ENCODE data around the gene KCNIP3. TPM values are rescaled to one million over a fixed set of nuclear protein-coding genes. Genes with fewer than 3 reads are reported as not detected.

KCNIP3 gene
- total and polyA plus RNA-seq, 2 donors (not counting 1 experiment from before 2014, with no cell fraction given) = not detected

DNA sequence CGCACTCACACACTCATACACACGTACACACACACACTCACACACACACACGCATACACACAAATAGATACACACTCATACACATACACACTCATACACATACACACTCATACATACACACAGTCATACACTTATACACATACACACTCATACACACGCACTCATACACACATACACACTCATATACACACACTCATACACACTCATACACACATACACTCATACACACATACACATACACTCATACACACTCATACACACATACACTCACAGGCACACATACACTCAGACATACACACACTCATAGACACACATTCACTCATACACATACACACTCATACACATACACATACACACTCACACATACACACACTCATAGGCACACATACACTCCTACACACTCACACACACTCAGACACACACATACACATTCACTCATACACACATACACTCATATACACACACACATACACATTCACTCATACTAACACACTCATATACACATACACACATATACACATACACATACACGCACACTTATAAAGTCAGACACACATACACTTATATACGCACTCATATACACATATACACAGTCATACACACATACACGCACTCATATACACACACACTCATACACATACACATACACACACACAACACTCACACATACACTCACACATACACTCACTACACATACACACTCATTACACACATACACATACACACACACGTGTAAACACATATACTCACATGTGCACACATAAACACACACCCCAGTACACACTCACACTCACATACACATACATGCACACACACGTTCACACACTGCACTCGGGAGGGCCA, 28.7 kb downstream of the KCNIP3 start:
- Histone ChIP-seq H3K4me1 (ENCODE audit: control insufficient read depth in 2 of 2, insufficient read depth in 2 of 2, low read length in 2 of 2) (no peaks in the 10 kb centered on the region), H3K9ac (ENCODE audit: low read length) (no peak overlapping the region), H3K36me3 (replicated peaks in 1 of 2; ENCODE audit: control extremely low read depth in 1 of 2, control insufficient read depth in 1 of 2, extremely low read depth in 1 of 2, insufficient read depth in 2 of 2, low read length in 1 of 2) (no peaks in the 10 kb centered on the region), H2AFZ (ENCODE audit: insufficient read depth, low read depth, low read length, poor library complexity, severe bottlenecking) (no peak overlapping the region), H3K27ac (ENCODE audit: low read length in 2 of 2) (no peak overlapping the region), H3K9me3 (ENCODE audit: control extremely low read depth in 1 of 3, control insufficient read depth in 2 of 3, insufficient read depth in 1 of 3, low read length in 2 of 3) (peaks cover 0 to 10% (median 0%) of the 10 kb centered on the region in 3 donors), H3K27me3 (replicated peaks in 1 of 4; ENCODE audit: control extremely low read depth in 1 of 4, control insufficient read depth in 3 of 4, insufficient read depth in 4 of 4, low read length in 3 of 4) (no peaks in the 10 kb centered on the region), H3K4me3 (ENCODE audit: control extremely low read depth in 1 of 5, extremely low read depth in 1 of 5, insufficient read depth in 1 of 5, low read depth in 2 of 5, low read length in 4 of 5) (no peak overlapping the region), H3K4me2 (replicated peaks; ENCODE audit: low read depth, low read length, poor library complexity, severe bottlenecking) (no peak overlapping the region), H4K20me1 (ENCODE audit: control insufficient read depth, insufficient read depth, low read length, poor library complexity, severe bottlenecking) (no peaks in the 10 kb centered on the region), H3K79me2 (ENCODE audit: control insufficient read depth, insufficient read depth, low read length) (no peaks in the 10 kb centered on the region)
- Mint-ChIP-seq H3K4me3 (no peak overlapping the region), H3K4me1 (no peaks in the 10 kb centered on the region), H3K27ac (no peak overlapping the region), H3K9me3 (ENCODE audit: insufficient read depth) (peaks cover 3% of the 10 kb centered on the region), H3K27me3 (no peaks in the 10 kb centered on the region)
- intact Hi-C loops (cut with micrococcal nuclease) = no loop called here
- TF ChIP-seq EZH2 (IDR thresholded peaks at IDR 0.05; ENCODE audit: borderline replicate concordance, insufficient read depth, low read depth, low read length, poor library complexity, severe bottlenecking) = no peak
- TF ChIP-seq, protein P1, sequence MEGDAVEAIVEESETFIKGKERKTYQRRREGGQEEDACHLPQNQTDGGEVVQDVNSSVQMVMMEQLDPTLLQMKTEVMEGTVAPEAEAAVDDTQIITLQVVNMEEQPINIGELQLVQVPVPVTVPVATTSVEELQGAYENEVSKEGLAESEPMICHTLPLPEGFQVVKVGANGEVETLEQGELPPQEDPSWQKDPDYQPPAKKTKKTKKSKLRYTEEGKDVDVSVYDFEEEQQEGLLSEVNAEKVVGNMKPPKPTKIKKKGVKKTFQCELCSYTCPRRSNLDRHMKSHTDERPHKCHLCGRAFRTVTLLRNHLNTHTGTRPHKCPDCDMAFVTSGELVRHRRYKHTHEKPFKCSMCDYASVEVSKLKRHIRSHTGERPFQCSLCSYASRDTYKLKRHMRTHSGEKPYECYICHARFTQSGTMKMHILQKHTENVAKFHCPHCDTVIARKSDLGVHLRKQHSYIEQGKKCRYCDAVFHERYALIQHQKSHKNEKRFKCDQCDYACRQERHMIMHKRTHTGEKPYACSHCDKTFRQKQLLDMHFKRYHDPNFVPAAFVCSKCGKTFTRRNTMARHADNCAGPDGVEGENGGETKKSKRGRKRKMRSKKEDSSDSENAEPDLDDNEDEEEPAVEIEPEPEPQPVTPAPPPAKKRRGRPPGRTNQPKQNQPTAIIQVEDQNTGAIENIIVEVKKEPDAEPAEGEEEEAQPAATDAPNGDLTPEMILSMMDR (IDR thresholded peaks at IDR 0.05) = no peak
- DNase-seq (no peak), ATAC-seq (ENCODE audit: low read depth) (no peak)
- 97% methylated on average over 10 of the region's 10 CpGs for WGBS (ENCODE audit: insufficient coverage)
- ChIA-PET CTCF (no interaction called here), POLR2A (no interaction called here)

DNA sequence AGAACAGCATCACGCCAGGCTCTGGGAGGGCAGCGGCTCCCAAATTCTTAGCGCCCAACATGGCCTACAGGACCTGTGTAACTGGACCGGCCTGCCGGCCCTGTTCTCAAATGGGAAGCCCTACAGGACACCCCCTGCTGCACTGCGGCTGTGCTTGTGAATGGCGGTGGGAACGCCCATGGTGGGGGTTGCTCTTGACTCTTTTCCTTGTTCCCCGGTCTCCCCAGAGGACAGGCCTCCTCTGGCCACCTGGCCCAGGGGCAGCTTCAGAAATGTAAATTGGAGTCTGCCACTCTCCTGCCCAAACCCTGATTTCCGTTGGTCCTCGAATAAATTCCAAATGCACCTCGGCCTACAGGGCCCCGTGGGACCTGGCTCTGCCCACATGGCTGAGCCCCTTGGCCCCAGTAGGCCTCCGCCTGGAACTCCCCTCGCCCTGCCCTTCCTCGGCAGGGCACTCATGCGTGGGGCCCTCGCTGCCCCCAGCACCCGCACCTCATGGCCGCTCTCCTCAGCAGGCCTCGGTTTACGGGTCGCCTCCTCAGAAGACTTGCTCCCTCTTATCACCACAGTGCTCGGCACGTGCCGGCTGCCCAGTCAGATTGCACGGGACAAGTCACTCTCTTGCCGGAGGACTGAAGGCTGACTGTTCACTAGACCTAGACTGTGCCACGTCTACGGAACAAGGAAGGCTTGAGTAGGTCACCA, 29.4 kb downstream of the KCNIP3 start:
- H3K4me1 Mint-ChIP-seq = no peaks in the 10 kb centered on the region
- WGBS (ENCODE audit: insufficient coverage) = 93% methylated on average over 30 of the region's 30 CpGs
- TF ChIP-seq, protein P1 (IDR thresholded peaks at IDR 0.05) = no peak
- no peak for TF ChIP-seq EZH2 (IDR thresholded peaks at IDR 0.05; ENCODE audit: borderline replicate concordance, insufficient read depth, low read depth, low read length, poor library complexity, severe bottlenecking)
- H3K4me3 ChIP-seq (ENCODE audit: control extremely low read depth in 1 of 5, extremely low read depth in 1 of 5, insufficient read depth in 1 of 5, low read depth in 2 of 5, low read length in 4 of 5) = no peak overlapping the region
- H2AFZ ChIP-seq (ENCODE audit: insufficient read depth, low read depth, low read length, poor library complexity, severe bottlenecking) = no peak overlapping the region
- POLR2A ChIA-PET = no interaction called here
- H3K9me3 Mint-ChIP-seq (ENCODE audit: insufficient read depth) = peaks cover 3% of the 10 kb centered on the region
- H3K4me3 Mint-ChIP-seq = no peak overlapping the region
- H3K27me3 ChIP-seq (replicated peaks in 1 of 4; ENCODE audit: control extremely low read depth in 1 of 4, control insufficient read depth in 3 of 4, insufficient read depth in 4 of 4, low read length in 3 of 4) = no peaks in the 10 kb centered on the region
- no peaks in the 10 kb centered on the region for H3K4me1 ChIP-seq (ENCODE audit: control insufficient read depth in 2 of 2, insufficient read depth in 2 of 2, low read length in 2 of 2)
- CTCF ChIA-PET = no interaction called here
- H3K79me2 ChIP-seq (ENCODE audit: control insufficient read depth, insufficient read depth, low read length) = no peaks in the 10 kb centered on the region
- no peak overlapping the region for H3K9ac ChIP-seq (ENCODE audit: low read length)
- no peak overlapping the region for H3K27ac Mint-ChIP-seq
- intact Hi-C loops (cut with micrococcal nuclease) = no loop called here
- no peak overlapping the region for H3K4me2 ChIP-seq (replicated peaks; ENCODE audit: low read depth, low read length, poor library complexity, severe bottlenecking)
- no peaks in the 10 kb centered on the region for H4K20me1 ChIP-seq (ENCODE audit: control insufficient read depth, insufficient read depth, low read length, poor library complexity, severe bottlenecking)
- H3K27ac ChIP-seq (ENCODE audit: low read length in 2 of 2) = no peak overlapping the region
- H3K36me3 ChIP-seq (replicated peaks in 1 of 2; ENCODE audit: control extremely low read depth in 1 of 2, control insufficient read depth in 1 of 2, extremely low read depth in 1 of 2, insufficient read depth in 2 of 2, low read length in 1 of 2) = no peaks in the 10 kb centered on the region
- DNase-seq (no peak), ATAC-seq (ENCODE audit: low read depth) (no peak)
- H3K27me3 Mint-ChIP-seq = no peaks in the 10 kb centered on the region
- peaks cover 0 to 10% (median 0%) of the 10 kb centered on the region in 3 donors for H3K9me3 ChIP-seq (ENCODE audit: control extremely low read depth in 1 of 3, control insufficient read depth in 2 of 3, insufficient read depth in 1 of 3, low read length in 2 of 3)

All from B cell (primary cell).